Measurements from ENCODE around the gene NOS1AP. TPM values are rescaled to one million over a fixed set of nuclear protein-coding genes. Genes with fewer than 3 reads are reported as not detected.

NOS1AP gene
- polyA plus RNA-seq, 1 of the 3 experiments (the other 2 are of a cell fraction) = 0.03 TPM

- H3K4me1 ChIP-seq (ENCODE audit: control insufficient read depth in 1 of 2, insufficient read depth in 2 of 2, low read depth in 1 of 2, low read length in 1 of 2) = peaks cover 19 to 22% of the 10 kb centered on the region in 2 experiments; a peak in 3 of 4 replicates
- H2AFZ ChIP-seq (ENCODE audit: low read depth) = no peak overlapping the region
- no peaks in the 10 kb centered on the region for H3K36me3 ChIP-seq (replicated peaks in 1 of 2; ENCODE audit: control insufficient read depth in 1 of 2, insufficient read depth in 2 of 2, low read length in 1 of 2)
- H3K27ac ChIP-seq (ENCODE audit: low read depth in 2 of 2, low read length in 1 of 2) = no peak overlapping the region
- H3K79me2 ChIP-seq (ENCODE audit: insufficient read depth) = no peaks in the 10 kb centered on the region
- ChIA-PET POLR2A (no interaction called here), CTCF (no interaction called here)
- no peaks in the 10 kb centered on the region for H4K20me1 ChIP-seq (ENCODE audit: insufficient read depth)
- no peak for TF ChIP-seq FOXJ3 (CRISPR knock-in tag; IDR thresholded peaks at IDR 0.05)
- no peak for TF ChIP-seq MEF2A (IDR thresholded peaks at IDR 0.05; ENCODE audit: borderline replicate concordance, low read depth)
- TF ChIP-seq MAX (IDR thresholded peaks at IDR 0.05; ENCODE audit: low read depth) = no peak
- no peak for TF ChIP-seq GATA2 (CRISPR knock-in tag; IDR thresholded peaks at IDR 0.05)
- no peak for TF ChIP-seq NFIC (IDR thresholded peaks at IDR 0.05; ENCODE audit: borderline replicate concordance)
- no peak for TF ChIP-seq EZH2phosphoT487 (IDR thresholded peaks at IDR 0.05; ENCODE audit: borderline replicate concordance, low read depth)
- no peak for TF ChIP-seq RXRA (IDR thresholded peaks at IDR 0.05; ENCODE audit: borderline replicate concordance, low read depth)
- no peak for TF ChIP-seq REST (IDR thresholded peaks at IDR 0.05; ENCODE audit: low read depth, low read length)
- no peak for TF ChIP-seq USF2 (IDR thresholded peaks at IDR 0.05; ENCODE audit: borderline replicate concordance, low read depth, low read length)
- no peak for TF ChIP-seq RCOR1 (IDR thresholded peaks at IDR 0.05; ENCODE audit: low read length)
- no peak for TF ChIP-seq YY1 (IDR thresholded peaks at IDR 0.05; ENCODE audit: low read depth)
- no peak for TF ChIP-seq ELF1 (IDR thresholded peaks at IDR 0.05)
- TF ChIP-seq CHD2 (IDR thresholded peaks at IDR 0.05; ENCODE audit: low read length, partially characterized antibody) = no peak
- no peak for TF ChIP-seq NRF1 (IDR thresholded peaks at IDR 0.05; ENCODE audit: low read depth, low read length)
- TF ChIP-seq ZBTB33 (IDR thresholded peaks at IDR 0.05; ENCODE audit: borderline replicate concordance, low read depth) = no peak
- TF ChIP-seq TAF1 (IDR thresholded peaks at IDR 0.05; ENCODE audit: borderline replicate concordance, low read depth, low read length) = no peak
- no peak for TF ChIP-seq CTCF (IDR thresholded peaks at IDR 0.05)
- TF ChIP-seq IRF3 (IDR thresholded peaks at IDR 0.05; ENCODE audit: low read depth, low read length) = no peak
- TF ChIP-seq FOSL2 (IDR thresholded peaks at IDR 0.05; ENCODE audit: borderline replicate concordance, low read depth) = no peak
- WGBS (ENCODE audit: low lambda C conversion rate) = 56% methylated on average over 2 of the region's 2 CpGs
- H3K4me2 ChIP-seq = no peak overlapping the region
- DNase-seq = no peak
- H3K4me3 ChIP-seq (ENCODE audit: low read depth in 2 of 2, low read length in 1 of 2) = no peak overlapping the region
- H3K9me3 ChIP-seq = no peaks in the 10 kb centered on the region
- H3K9ac ChIP-seq = no peak overlapping the region
- no peaks in the 10 kb centered on the region for H3F3A ChIP-seq (replicated peaks; ENCODE audit: insufficient read depth)
- H3K27me3 ChIP-seq (ENCODE audit: insufficient read depth) = no peaks in the 10 kb centered on the region; the same call in 1 of the 2 replicates
- H3K9me2 ChIP-seq = no peaks in the 10 kb centered on the region
Measured at GRCh38 chr1:162172311-162173102, 103.0 kb downstream of the NOS1AP start.

Measured in SK-N-SH (cell line).